Right atrium auricular region (tissue), 2 donors: ENCODE measurements around the gene NOL4L. TPM values are rescaled to one million over a fixed set of nuclear protein-coding genes. Genes with fewer than 3 reads are reported as not detected.

Source experiments
- DNase-seq: peaks from one replicate; pipeline ENCODE4 v3.0.0-alpha.2; 2019; ENCODE audit warnings: low spot score
- H3K27ac ChIP-seq, 2 donors: fragments of 200-600 bp; sonication (generic); 1 replicate in 1 of 2; 2 replicates in 1 of 2; pipeline ENCODE4 v1.5.1; 2016 to 2019
- H3K27me3 ChIP-seq, 2 donors: fragments of 200-600 bp; sonication (generic); one replicate each; pipeline versions ENCODE4 v1.5.1 to v1.6.0; 2017 to 2019
- H3K36me3 ChIP-seq: fragments of 200-600 bp; sonication (generic); one replicate; pipeline ENCODE4 v1.5.1; 2016
- H3K4me1 ChIP-seq, 2 donors: fragments of 200-600 bp; sonication (generic); one replicate each; pipeline versions ENCODE4 v1.5.1 to v1.6.0; 2017 to 2019
- H3K4me3 ChIP-seq, 2 donors: fragments of 200-600 bp; sonication (generic); 1 replicate in 1 of 2; 2 replicates in 1 of 2; pipeline ENCODE4 v1.5.1; 2017 to 2019; ENCODE audit warnings: mild to moderate bottlenecking in 1 of 2, moderate library complexity in 1 of 2
- H3K9me3 ChIP-seq, 2 donors: fragments of 200-600 bp; sonication (generic); one replicate each; pipeline ENCODE4 v1.5.1; 2019
- CTCF ChIP-seq, 2 donors: fragments of 200-600 bp; sonication (generic); IDR thresholded peaks; one replicate each; pipeline ENCODE4 v1.5.1; 2019; ENCODE audit warnings: antibody characterized with exemption in 2 of 2
- total RNA-seq, 2 donors: library from RNA; depleted of rRNA; stranded (reverse); fragments of >200 nt; gene quantifications; one replicate each; pipeline ENCODE4 v1.1.0, GENCODE V29; 2016

NOL4L gene
- total RNA-seq, 2 donors from 2014 or later = 7.6 to 10.4 TPM

- Histone ChIP-seq H3K4me3 (no peak overlapping the region), H3K4me1 (peaks cover 0 to 24% of the 10 kb centered on the region in 2 donors), H3K36me3 (peaks cover 26% of the 10 kb centered on the region), H3K9me3 (no peaks in the 10 kb centered on the region), H3K27ac (no peak overlapping the region), H3K27me3 (no peaks in the 10 kb centered on the region)
- no peak for DNase-seq
- no peak for TF ChIP-seq CTCF (IDR thresholded peaks at IDR 0.05)
These were observed 129.0 kb downstream of the NOL4L start for GRCh38 chr20:32455901-32456701.

DNA sequence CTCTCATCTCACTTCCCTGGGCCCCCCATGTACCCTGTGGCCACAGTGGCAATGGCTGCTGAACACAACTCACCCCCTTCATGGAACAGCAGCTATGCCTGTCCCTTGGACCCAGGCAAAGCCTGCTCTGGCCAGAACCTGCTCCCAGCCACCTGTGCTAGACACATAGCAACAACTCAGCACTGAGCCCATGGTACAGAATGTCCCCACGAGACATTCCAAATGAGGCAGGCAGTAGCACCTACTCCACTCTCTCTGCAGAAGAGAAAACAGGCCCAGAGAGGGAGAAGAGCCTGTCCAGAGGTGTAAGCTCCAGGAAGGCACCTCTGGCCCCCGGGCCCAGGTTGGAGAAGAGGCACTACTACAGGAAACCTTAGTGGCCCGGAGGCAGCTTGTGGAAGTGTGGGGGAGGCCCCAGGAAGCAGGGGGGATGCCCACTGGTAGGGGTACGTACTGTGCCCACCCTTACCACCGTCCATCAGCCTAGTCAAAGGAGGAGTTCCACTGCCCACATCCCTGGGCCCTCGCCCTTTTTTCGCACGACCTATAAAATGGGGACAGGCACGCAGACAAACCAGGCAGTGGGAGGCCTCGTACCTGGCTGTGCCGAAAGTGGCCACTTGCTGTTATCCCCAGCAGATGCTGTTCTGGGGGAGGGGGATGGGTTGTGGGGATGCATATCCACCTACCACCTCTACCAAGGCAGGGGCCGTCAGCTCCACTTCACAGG, 129.8 kb downstream of the NOL4L start:
- H3K36me3 ChIP-seq = peaks cover 27% of the 10 kb centered on the region

DNA sequence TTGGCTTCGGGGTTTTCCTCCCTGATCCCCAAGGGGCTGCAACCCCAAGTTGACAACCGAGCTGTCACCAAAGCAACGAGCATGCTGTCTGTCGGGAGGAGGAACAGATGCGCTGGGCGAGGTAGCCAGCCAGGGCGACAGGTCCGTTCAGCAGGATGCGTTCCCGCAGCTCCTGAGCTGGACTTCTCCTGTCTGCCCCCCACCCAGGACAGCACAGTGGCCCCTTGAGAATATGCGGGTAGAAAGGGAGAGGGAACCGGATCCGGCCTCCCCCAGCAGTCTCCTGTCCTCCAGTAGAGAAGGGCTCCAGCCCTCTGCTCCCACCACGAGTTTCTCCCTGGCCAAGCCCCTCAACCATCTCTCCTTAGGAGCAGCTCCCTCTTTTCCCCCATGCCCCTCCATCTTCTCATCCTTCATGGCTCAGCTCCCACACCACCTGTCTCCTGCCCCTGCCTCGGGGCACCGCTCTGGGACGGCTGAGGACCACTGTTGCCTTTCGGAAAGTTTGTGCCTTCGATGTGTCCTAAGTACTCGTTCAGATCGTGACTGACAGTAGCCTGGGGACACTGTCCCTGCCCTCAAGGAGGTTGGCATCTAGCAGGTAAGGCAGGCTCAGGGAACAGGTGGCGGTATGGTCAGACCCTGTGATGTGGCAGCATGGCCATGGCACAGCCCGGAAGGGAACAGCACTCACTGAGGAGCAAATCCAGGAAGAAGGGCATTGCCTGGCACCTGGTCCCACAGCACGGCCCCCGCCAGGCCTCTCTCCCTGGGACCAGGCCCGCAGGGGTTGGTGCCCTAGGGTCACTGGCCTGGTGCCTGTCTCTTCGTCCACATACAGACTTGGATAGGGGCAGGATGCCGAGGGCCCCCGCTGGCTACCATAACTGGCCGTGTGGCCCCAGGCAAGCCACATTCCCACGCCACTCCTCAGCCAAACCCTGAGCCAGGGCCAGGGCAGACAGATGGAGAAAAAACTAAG, 130.7 kb downstream of the NOL4L start:
- Histone ChIP-seq H3K9me3 (no peaks in the 10 kb centered on the region), H3K36me3 (peaks cover 35% of the 10 kb centered on the region), H3K27me3 (no peaks in the 10 kb centered on the region), H3K4me3 (no peak overlapping the region), H3K27ac (no peak overlapping the region), H3K4me1 (peaks cover 0 to 39% of the 10 kb centered on the region in 2 donors)
- DNase-seq = no peak
- TF ChIP-seq CTCF (IDR thresholded peaks at IDR 0.05) = no peak

More for the DNA sequence above, 129.8 kb downstream of the NOL4L start:
- peaks cover 0 to 31% of the 10 kb centered on the region in 2 donors for H3K4me1 ChIP-seq
- TF ChIP-seq CTCF (IDR thresholded peaks at IDR 0.05) = no peak
- H3K9me3 ChIP-seq = no peaks in the 10 kb centered on the region
- H3K27ac ChIP-seq = no peak overlapping the region
- DNase-seq = no peak
- H3K27me3 ChIP-seq = no peaks in the 10 kb centered on the region
- H3K4me3 ChIP-seq = no peak overlapping the region

- peaks cover 35% of the 10 kb centered on the region for H3K36me3 ChIP-seq
- H3K27me3 ChIP-seq = no peaks in the 10 kb centered on the region
- peaks cover 0 to 47% of the 10 kb centered on the region in 2 donors for H3K4me1 ChIP-seq
- H3K9me3 ChIP-seq = no peaks in the 10 kb centered on the region
- no peak overlapping the region for H3K27ac ChIP-seq
- no peak for TF ChIP-seq CTCF (IDR thresholded peaks at IDR 0.05)
- no peak for DNase-seq
- no peak overlapping the region for H3K4me3 ChIP-seq
These were observed 131.5 kb downstream of the NOL4L start for GRCh38 chr20:32453467-32454163.
